NB4 (cell line): ENCODE measurements around the gene RNF40.

ENCODE experiments used
- DNase-seq: peaks from one replicate; pipeline ENCODE4 v3.0.0; 2010; ENCODE audit warnings: low read depth
- H3K4me3 ChIP-seq: one replicate; pipeline ENCODE4 v1.5.1; 2011; ENCODE audit warnings: mild to moderate bottlenecking, low read depth, low read length, moderate library complexity
- MYC ChIP-seq: IDR thresholded peaks from 2 replicates; pipeline ENCODE4 v1.6.1; 2011; ENCODE audit warnings: low read depth, low read length
- POLR2A ChIP-seq: IDR thresholded peaks from 2 replicates; pipeline ENCODE4 v1.6.1; 2011; ENCODE audit warnings: mild to moderate bottlenecking; ENCODE audit not compliant: insufficient read length; ENCODE audit errors: extremely low read depth
- TF ChIP-seq, protein P1 (sequence below): IDR thresholded peaks from 2 replicates; pipeline ENCODE4 v1.6.1; 2011; ENCODE audit warnings: low read depth, low read length
- TF ChIP-seq, protein P2 (sequence below): IDR thresholded peaks from one replicate; pipeline ENCODE4 v1.5.1; 2012; ENCODE audit warnings: low read depth, low read length

RNF40 gene

DNA sequence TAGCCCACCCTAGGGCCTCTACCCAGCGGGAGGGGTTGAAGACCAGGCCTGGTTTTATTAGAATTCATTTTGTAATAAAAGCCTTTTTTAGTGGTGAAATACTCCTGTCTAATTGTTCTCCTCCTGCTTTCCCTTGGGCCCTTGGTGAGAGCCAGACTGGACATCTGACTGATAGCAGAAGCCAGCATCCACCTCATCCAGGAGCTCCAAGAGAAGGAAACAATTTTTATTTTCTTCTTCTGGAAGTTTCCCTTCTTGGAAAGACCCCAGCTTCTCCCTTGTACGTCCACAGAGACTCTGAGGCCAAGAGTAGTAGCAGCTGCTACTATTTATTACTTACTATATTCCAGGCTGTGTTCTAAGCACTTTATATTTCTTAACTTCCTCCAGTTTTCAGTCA, 17.9 kb upstream of the RNF40 start:
- TF ChIP-seq, protein P1, sequence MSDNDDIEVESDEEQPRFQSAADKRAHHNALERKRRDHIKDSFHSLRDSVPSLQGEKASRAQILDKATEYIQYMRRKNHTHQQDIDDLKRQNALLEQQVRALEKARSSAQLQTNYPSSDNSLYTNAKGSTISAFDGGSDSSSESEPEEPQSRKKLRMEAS = no peak
- TF ChIP-seq POLR2A = no peak
- TF ChIP-seq MYC = no peak
- TF ChIP-seq, protein P2, sequence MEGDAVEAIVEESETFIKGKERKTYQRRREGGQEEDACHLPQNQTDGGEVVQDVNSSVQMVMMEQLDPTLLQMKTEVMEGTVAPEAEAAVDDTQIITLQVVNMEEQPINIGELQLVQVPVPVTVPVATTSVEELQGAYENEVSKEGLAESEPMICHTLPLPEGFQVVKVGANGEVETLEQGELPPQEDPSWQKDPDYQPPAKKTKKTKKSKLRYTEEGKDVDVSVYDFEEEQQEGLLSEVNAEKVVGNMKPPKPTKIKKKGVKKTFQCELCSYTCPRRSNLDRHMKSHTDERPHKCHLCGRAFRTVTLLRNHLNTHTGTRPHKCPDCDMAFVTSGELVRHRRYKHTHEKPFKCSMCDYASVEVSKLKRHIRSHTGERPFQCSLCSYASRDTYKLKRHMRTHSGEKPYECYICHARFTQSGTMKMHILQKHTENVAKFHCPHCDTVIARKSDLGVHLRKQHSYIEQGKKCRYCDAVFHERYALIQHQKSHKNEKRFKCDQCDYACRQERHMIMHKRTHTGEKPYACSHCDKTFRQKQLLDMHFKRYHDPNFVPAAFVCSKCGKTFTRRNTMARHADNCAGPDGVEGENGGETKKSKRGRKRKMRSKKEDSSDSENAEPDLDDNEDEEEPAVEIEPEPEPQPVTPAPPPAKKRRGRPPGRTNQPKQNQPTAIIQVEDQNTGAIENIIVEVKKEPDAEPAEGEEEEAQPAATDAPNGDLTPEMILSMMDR = no peak
- no peak overlapping the region for H3K4me3 ChIP-seq
- DNase-seq = no peak

DNA sequence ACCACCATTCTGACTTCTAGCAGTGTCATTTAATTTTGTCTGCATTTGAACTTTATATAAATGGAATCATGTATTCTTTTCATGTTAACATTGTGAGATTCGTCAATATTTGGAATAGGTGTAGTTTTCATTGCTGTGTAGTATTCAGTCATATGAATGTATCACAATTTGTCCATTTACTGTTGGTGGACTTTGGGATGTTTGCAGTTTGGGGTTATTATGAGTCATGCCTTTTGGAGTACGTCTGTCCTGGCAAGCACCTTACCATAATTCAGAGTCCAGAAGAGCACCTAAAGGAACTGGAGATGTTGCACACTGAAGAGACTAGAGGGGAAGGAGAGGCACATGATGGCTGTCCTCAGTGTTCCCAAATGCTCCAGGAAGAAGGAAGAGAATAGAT, 17.0 kb upstream of the RNF40 start:
- TF ChIP-seq, protein P2 = no peak
- no peak for TF ChIP-seq MYC
- TF ChIP-seq, protein P1 = no peak
- TF ChIP-seq POLR2A = no peak

DNA sequence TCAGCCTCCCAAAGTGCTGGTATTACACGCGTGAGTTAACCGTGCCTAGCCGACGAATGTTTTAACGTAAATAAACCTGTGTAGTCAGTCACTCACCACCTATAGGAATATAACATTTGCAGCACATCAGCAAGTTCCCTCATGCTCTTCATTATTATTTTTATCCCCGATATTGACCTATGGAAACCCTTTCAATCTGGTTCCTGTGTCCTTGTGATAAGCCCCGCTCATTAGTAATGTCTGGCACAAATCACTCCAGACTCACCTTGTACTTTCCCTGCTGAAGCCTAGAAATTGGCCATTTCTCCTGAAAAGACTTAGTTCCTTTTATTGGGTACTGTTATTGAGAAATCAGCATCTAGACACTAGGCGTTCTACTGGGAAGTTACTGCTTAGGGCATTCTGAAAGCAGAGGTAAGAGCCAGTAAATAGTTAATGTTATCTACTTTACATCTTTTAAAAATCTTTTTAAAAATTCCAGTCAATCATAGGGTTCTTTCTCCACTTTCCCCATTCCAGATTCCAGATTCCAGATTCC, 15.4 kb upstream of the RNF40 start:
- TF ChIP-seq, protein P2 = no peak
- TF ChIP-seq, protein P1 = no peak
- TF ChIP-seq POLR2A = no peak
- no peak for TF ChIP-seq MYC
- H3K4me3 ChIP-seq = no peak overlapping the region
- DNase-seq = no peak

More for the DNA sequence above, 17.0 kb upstream of the RNF40 start:
- H3K4me3 ChIP-seq = no peak overlapping the region
- DNase-seq = no peak

DNA sequence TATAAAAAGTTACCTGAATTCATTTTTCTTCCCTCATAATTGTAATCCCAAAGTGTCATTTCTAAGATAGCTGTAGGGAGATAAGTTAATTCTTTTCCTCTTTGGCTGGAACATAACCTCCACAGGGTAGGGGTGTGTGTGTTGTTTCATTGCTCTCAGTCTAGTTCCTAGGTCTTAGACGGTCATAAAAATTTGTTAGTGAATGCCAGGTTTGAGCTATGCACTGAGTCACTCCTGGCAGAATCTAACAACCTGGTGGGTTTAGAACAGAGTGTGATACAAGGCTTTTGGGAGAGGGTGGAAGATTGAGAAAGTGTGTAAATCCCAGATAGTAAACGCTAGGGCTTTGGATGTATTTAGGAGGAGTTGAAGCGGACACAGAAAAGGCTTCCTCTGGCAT, 14.8 kb upstream of the RNF40 start:
- H3K4me3 ChIP-seq = no peak overlapping the region
- TF ChIP-seq, protein P2 = no peak
- TF ChIP-seq MYC (no peak), POLR2A (no peak)
- TF ChIP-seq, protein P1 = no peak
- DNase-seq = no peak

DNA sequence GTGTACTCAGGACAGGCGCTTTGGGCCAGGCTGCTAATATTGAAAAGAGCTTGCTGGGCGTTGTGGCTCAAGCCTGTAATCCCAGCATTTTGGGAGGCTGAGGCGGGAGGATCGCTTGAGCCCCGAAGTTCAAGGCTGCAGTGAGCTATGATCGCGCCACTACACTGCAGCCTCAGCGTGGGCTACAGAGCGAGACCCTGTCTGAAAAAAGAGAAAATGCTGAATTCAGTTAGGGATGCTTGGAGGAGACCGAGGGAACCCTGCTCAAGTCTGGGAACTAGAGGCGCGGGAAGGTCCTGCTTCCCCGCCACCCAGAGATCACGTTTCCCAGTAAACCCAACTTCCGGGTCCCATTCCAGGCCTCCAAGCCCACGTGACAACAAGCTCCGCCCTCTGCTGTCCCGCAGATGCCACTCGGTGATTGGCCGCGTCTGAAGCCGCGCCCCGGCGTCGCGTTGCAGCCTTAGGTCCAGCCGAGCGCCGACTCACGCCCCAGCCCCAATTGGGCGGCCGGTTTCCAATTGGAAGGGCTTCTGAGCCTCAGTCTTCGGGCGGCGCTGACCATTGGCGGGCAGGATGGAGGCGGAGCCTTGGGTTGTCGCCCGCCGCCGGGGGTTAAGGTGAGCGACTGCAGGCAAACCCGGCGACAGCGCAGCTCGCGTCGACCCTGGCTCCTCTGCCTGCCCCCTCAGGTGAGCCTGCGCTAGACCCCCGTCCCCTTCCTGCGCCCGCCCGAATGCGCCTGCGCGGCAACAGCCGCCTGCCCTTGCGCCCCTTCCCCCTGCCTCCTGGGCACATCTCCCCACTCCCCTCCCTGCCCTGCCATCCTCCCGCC, 14.1 kb upstream of the RNF40 start, which contains the start of gene PHKG2:
TSS of gene PHKG2 (plus strand) at position 627 of the 835 bp plus-strand sequence. CDS start 396 bp downstream, outside the sequence.
- peak; percentile 99 for DNase-seq
- H3K4me3 ChIP-seq = peak within 1 kb of the TSS; percentile 74
- TF ChIP-seq, protein P1 = peak; percentile 98
- TF ChIP-seq MYC = peak; percentile 92
- peak; percentile 73 for TF ChIP-seq POLR2A
- TF ChIP-seq, protein P2 = no peak
